GM12878 (cell line): Measurements from ENCODE around the gene MVK. TPM values are rescaled to one million over a fixed set of nuclear protein-coding genes. Genes with fewer than 3 reads are reported as not detected.

Source experiments
- ATAC-seq: fragments of 200-7000 bp; cut with Tn5 transposase; 3 replicates; pipeline ENCODE4 v1.9.1; 2020; ENCODE audit warnings: mild to moderate bottlenecking, moderate library complexity
- BruUV-seq: library from RNA; stranded (reverse); fragments of 400-500 nt; replicated peaks from 2 replicates; lab custom pipeline; 2021; lab: Mats Ljungman, UMichigan
- CTCF ChIA-PET: fragments of 300-600 bp; sonication (Branson Sonifier 250); formaldehyde crosslinking; extraction: SDS; loops from one replicate; lab custom pipeline; 2021; ENCODE audit warnings: inconsistent platforms; lab: Yijun Ruan, JAX
- POLR2A ChIA-PET: fragments of 350-600 bp; formaldehyde crosslinking; extraction: SDS; loops from one replicate; lab custom pipeline; 2021; ENCODE audit warnings: inconsistent platforms; lab: Charles Lee
- RAD21 ChIA-PET: fragments of 300-600 bp; sonication (Branson Sonifier 250); formaldehyde crosslinking; loops from one replicate; lab custom pipeline; 2023; ENCODE audit warnings: antibody characterized with exemption; ENCODE audit not compliant: unreplicated experiment; lab: Charles Lee
- SMC1A ChIA-PET: fragments of 300-600 bp; sonication (Branson Sonifier 250); formaldehyde crosslinking; loops from one replicate; lab custom pipeline; 2023; ENCODE audit not compliant: unreplicated experiment, uncharacterized antibody; lab: Charles Lee
- DNase-seq: peaks from one replicate; pipeline ENCODE4 v3.0.0-alpha.2; 2011; ENCODE audit warnings: low read depth, low spot score
- FAIRE-seq: peaks from 3 replicates; lab custom pipeline; 2011; peaks lifted over from hg19 to GRCh38; lab: Jason Lieb, UNC
- H2AFZ ChIP-seq: 2 replicates; pipeline ENCODE4 v1.6.0; 2011; ENCODE audit warnings: low read depth, low read length, control low read depth; ENCODE audit not compliant: control insufficient read depth
- H3K27ac ChIP-seq: 2 replicates; pipeline ENCODE4 v1.5.1; 2011; ENCODE audit warnings: control low read depth; ENCODE audit not compliant: control insufficient read depth, insufficient read depth
- H3K27me3 ChIP-seq, 2 experiments: replicated peaks in 1 of 2; 2 replicates each; pipeline versions ENCODE4 v1.6.0 to v1.6.1; 2011; ENCODE audit warnings: low read length in 1 of 2; ENCODE audit not compliant: control insufficient read depth in 2 of 2, insufficient read depth in 2 of 2
- H3K36me3 ChIP-seq, 2 experiments: 2 replicates each; pipeline ENCODE4 v1.5.1; 2011; ENCODE audit warnings: low read length in 1 of 2; ENCODE audit not compliant: control insufficient read depth in 2 of 2, insufficient read depth in 2 of 2
- H3K4me1 ChIP-seq: 2 replicates; pipeline ENCODE4 v1.6.1; 2011; ENCODE audit warnings: mild to moderate bottlenecking, low read length, moderate library complexity, mixed read lengths; ENCODE audit not compliant: control insufficient read depth, insufficient read depth
- H3K4me2 ChIP-seq: 2 replicates; pipeline ENCODE4 v1.6.0; 2011; ENCODE audit warnings: control low read depth; ENCODE audit not compliant: control insufficient read depth, insufficient read depth
- H3K4me3 ChIP-seq: fragments of 200-600 bp; sonication (generic); 2 replicates; pipeline ENCODE4 v1.5.1; 2016
- H3K79me2 ChIP-seq: 2 replicates; pipeline ENCODE4 v1.6.0; 2011; ENCODE audit warnings: low read length; ENCODE audit not compliant: control insufficient read depth, insufficient read depth
- H3K9ac ChIP-seq: 2 replicates; pipeline ENCODE4 v1.8.0; 2011; ENCODE audit warnings: low read length, control low read depth, mixed read lengths; ENCODE audit not compliant: control insufficient read depth, insufficient read depth
- H3K9me3 ChIP-seq: replicated peaks from 3 replicates; pipeline ENCODE4 v1.5.1; 2011; ENCODE audit warnings: mild to moderate bottlenecking, low read length; ENCODE audit not compliant: control insufficient read depth, insufficient read depth
- H4K20me1 ChIP-seq: 2 replicates; pipeline ENCODE4 v1.6.0; 2011; ENCODE audit not compliant: control insufficient read depth, insufficient read depth
- KDM1A ChIP-seq: fragments of 200-600 bp; sonication (generic); IDR thresholded peaks from 2 replicates; pipeline ENCODE4 v1.6.1; 2016; ENCODE audit warnings: borderline replicate concordance
- KLF5 ChIP-seq: fragments of 450-650 bp; IDR thresholded peaks from 2 replicates; pipeline ENCODE4 v1.6.1; 2014; ENCODE audit warnings: mild to moderate bottlenecking; ENCODE audit not compliant: partially characterized antibody
- NR2C2 ChIP-seq: IDR thresholded peaks from 2 replicates; pipeline ENCODE4 v1.6.1; 2011; ENCODE audit warnings: borderline replicate concordance, low read depth; ENCODE audit not compliant: control insufficient read depth, insufficient read length
- POLR2AphosphoS2 ChIP-seq: IDR thresholded peaks from 2 replicates; pipeline ENCODE4 v1.6.1; 2011; ENCODE audit warnings: low read depth, mild to moderate bottlenecking, low read length, improper control_type of control experiment, moderate library complexity
- RFX5 ChIP-seq: IDR thresholded peaks from 2 replicates; pipeline ENCODE4 v1.6.1; 2011; ENCODE audit warnings: low read depth, low read length, improper control_type of control experiment
- SIN3A ChIP-seq: IDR thresholded peaks from 2 replicates; pipeline ENCODE4 v1.6.1; 2012; ENCODE audit warnings: low read depth, low read length, improper control_type of control experiment
- SREBF1 ChIP-seq: IDR thresholded peaks from 2 replicates; pipeline ENCODE4 v1.6.1; 2012; ENCODE audit warnings: mild to moderate bottlenecking, low read length
- SRF ChIP-seq, 2 experiments: IDR thresholded peaks; 2 replicates each; pipeline ENCODE4 v1.6.1; 2011; ENCODE audit warnings: low read depth in 2 of 2, low read length in 2 of 2, mild to moderate bottlenecking in 1 of 2, moderate library complexity in 1 of 2
- WGBS: methylation state at CpG from one replicate; pipeline ENCODE4 v1.1.6; 2016; ENCODE audit warnings: low lambda C conversion rate; ENCODE audit not compliant: insufficient replicate concordance, insufficient coverage; ENCODE audit errors: missing lambda C conversion rate; 5-methylcytosine and 5-hydroxymethylcytosine counted together
- in situ Hi-C: fragments of 300-500 bp; cut with MboI; formaldehyde crosslinking; loops from 9 replicates; pipeline ENCODE4 v1.14.3; 2018; ENCODE audit warnings: mixed read lengths
- intact Hi-C: fragments of 100-400 bp; cut with micrococcal nuclease; formaldehyde crosslinking; loops from one replicate; pipeline ENCODE4 v1.14.2; 2022; ENCODE audit not compliant: unreplicated experiment
- polyA plus RNA-seq, 11 experiments: library from polyadenylated mRNA; depleted of rRNA in 4 of 11; unstranded in 6 of 11; stranded (reverse) in 5 of 11; fragments of >200 nt; fragmentation: Nextera tagmentation in 4 of 11; fragmentation: Illumina TruSeq in 1 of 11; extraction: Ambion mirVana in 4 of 11; extraction: Trizol in 1 of 11; gene quantifications; 1 replicate in 1 of 11; 2 replicates in 10 of 11; pipeline versions ENCODE4 v1.2.1 to v1.2.3, GENCODE V29; 2011 to 2016; ENCODE audit warnings: inconsistent platforms in 2 of 11, missing spikeins in 2 of 11, low read depth in 1 of 11
- total RNA-seq, 4 experiments: library from RNA; depleted of rRNA in 3 of 4; stranded (reverse); fragments of >200 nt in 3 of 4; fragmentation: Illumina TruSeq in 1 of 4; extraction: Trizol in 1 of 4; gene quantifications; 2 replicates each; pipeline versions ENCODE4 v1.2.1 to v1.2.3, GENCODE V29; 2013 to 2021
- TF ChIP-seq, protein P1 (sequence below): fragments of 450-650 bp; IDR thresholded peaks from 2 replicates; pipeline ENCODE4 v1.6.1; 2017; ENCODE audit warnings: antibody characterized with exemption, mild to moderate bottlenecking, moderate library complexity
- TF ChIP-seq, protein P2 (sequence below): fragments of 450-650 bp; IDR thresholded peaks from 2 replicates; pipeline ENCODE4 v1.6.1; 2014; ENCODE audit warnings: mild to moderate bottlenecking

The MVK gene
- total and polyA plus RNA-seq, 10 of the 15 experiments (the other 5 are each of a cell fraction or from before 2014, with no cell fraction given): 0.24 to 46.7 (median 31.9) TPM

DNA sequence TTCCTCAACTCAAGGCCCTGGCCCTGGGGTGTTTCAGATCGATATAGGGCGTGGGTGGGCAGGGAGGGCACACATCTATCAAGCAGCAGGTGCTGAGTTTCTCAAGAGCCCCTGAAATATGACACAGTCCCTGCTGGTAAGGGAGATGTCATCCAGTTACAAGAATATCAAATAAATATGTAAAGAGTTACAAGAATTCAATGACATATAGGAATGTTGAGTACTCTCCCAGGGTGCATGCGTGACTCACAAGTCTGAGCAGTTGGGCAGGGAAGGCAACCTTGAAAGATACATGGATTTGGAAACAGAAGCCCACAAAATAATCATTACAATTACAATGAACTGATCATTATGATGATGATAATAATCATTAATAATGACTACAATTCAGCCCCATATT, 35.2 kb downstream of the MVK start:
- FAIRE-seq: no peak
- BruUV-seq: no TSS peak
- CTCF ChIA-PET: no interaction called here
- SMC1A ChIA-PET: interaction anchor here (1.3 kb wide), 1 partner anchor 68 kb away, joined by 3 read pairs; no protein-coding TSS in a partner anchor
- no peak for DNase-seq
- H3K9me3 ChIP-seq: no peaks in the 10 kb centered on the region
- RAD21 ChIA-PET: no interaction called here
- POLR2A ChIA-PET: no interaction called here
- H3K4me3 ChIP-seq: no peak overlapping the region
- H3K4me2 ChIP-seq: no peak overlapping the region
- no peaks in the 10 kb centered on the region for H3K36me3 ChIP-seq
- intact Hi-C loops (no loop called here), in situ Hi-C loops (no loop called here)
- H3K9ac ChIP-seq: no peak overlapping the region
- H2AFZ ChIP-seq: no peak overlapping the region
- WGBS: 16% methylated on average over 3 of the region's 3 CpGs
- no peaks in the 10 kb centered on the region for H3K4me1 ChIP-seq
- no peaks in the 10 kb centered on the region for H3K79me2 ChIP-seq
- no peak for ATAC-seq
- no peak overlapping the region for H3K27ac ChIP-seq
- peaks cover 4% of the 10 kb centered on the region in 2 experiments; a peak in 2 of 4 replicates for H3K27me3 ChIP-seq
- TF ChIP-seq KLF5 (no peak), NR2C2 (no peak), SRF (IDR thresholded peaks at IDR 0.05; ENCODE audit: low read depth in 2 of 2, low read length in 2 of 2) (no peak), KDM1A (no peak), SREBF1 (no peak), RFX5 (no peak), POLR2AphosphoS2 (no peak), SIN3A (no peak)
- TF ChIP-seq, protein P1, sequence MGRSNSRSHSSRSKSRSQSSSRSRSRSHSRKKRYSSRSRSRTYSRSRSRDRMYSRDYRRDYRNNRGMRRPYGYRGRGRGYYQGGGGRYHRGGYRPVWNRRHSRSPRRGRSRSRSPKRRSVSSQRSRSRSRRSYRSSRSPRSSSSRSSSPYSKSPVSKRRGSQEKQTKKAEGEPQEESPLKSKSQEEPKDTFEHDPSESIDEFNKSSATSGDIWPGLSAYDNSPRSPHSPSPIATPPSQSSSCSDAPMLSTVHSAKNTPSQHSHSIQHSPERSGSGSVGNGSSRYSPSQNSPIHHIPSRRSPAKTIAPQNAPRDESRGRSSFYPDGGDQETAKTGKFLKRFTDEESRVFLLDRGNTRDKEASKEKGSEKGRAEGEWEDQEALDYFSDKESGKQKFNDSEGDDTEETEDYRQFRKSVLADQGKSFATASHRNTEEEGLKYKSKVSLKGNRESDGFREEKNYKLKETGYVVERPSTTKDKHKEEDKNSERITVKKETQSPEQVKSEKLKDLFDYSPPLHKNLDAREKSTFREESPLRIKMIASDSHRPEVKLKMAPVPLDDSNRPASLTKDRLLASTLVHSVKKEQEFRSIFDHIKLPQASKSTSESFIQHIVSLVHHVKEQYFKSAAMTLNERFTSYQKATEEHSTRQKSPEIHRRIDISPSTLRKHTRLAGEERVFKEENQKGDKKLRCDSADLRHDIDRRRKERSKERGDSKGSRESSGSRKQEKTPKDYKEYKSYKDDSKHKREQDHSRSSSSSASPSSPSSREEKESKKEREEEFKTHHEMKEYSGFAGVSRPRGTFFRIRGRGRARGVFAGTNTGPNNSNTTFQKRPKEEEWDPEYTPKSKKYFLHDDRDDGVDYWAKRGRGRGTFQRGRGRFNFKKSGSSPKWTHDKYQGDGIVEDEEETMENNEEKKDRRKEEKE: no peak
- TF ChIP-seq, protein P2, sequence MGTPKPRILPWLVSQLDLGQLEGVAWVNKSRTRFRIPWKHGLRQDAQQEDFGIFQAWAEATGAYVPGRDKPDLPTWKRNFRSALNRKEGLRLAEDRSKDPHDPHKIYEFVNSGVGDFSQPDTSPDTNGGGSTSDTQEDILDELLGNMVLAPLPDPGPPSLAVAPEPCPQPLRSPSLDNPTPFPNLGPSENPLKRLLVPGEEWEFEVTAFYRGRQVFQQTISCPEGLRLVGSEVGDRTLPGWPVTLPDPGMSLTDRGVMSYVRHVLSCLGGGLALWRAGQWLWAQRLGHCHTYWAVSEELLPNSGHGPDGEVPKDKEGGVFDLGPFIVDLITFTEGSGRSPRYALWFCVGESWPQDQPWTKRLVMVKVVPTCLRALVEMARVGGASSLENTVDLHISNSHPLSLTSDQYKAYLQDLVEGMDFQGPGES: no peak
- H4K20me1 ChIP-seq: peaks cover 3% of the 10 kb centered on the region; the same call in 1 of the 2 replicates
